BE2C (cell line): ENCODE data around the gene COL4A2. TPM values are rescaled to one million over a fixed set of nuclear protein-coding genes. Genes with fewer than 3 reads are reported as not detected.

Experiments used
- DNase-seq: peaks from one replicate; pipeline ENCODE4 v3.0.0-alpha.2; 2020
- H3K27me3 ChIP-seq: fragments of 250-450 bp; sonication (Bioruptor Pico); 2 replicates; pipeline ENCODE4 v1.5.1; 2020; ENCODE audit warnings: mild to moderate bottlenecking
- H3K36me3 ChIP-seq: fragments of 250-450 bp; sonication (Bioruptor Pico); 2 replicates; pipeline ENCODE4 v1.5.1; 2020; ENCODE audit warnings: mild to moderate bottlenecking
- H3K4me1 ChIP-seq: fragments of 250-450 bp; sonication (Bioruptor Pico); 2 replicates; pipeline ENCODE4 v1.5.1; 2020
- H3K4me3 ChIP-seq: 2 replicates; pipeline ENCODE4 v1.5.1; 2011; ENCODE audit warnings: low read depth, low read length
- H3K9me3 ChIP-seq: fragments of 250-450 bp; sonication (Bioruptor Pico); 2 replicates; pipeline ENCODE4 v1.5.1; 2020
- polyA plus RNA-seq: library from polyadenylated mRNA; unstranded; fragments of >200 nt; gene quantifications from one replicate; pipeline ENCODE4 v1.2.1, GENCODE V29; 2012; ENCODE audit warnings: low read depth, missing spikeins; ENCODE audit not compliant: insufficient read length, insufficient read depth
- TF ChIP-seq, protein P1 (sequence below): IDR thresholded peaks from 2 replicates; pipeline ENCODE4 v1.5.1; 2012; ENCODE audit warnings: mild to moderate bottlenecking, low read depth, low read length

The COL4A2 gene
- polyA plus RNA-seq = 11.5 TPM

DNA sequence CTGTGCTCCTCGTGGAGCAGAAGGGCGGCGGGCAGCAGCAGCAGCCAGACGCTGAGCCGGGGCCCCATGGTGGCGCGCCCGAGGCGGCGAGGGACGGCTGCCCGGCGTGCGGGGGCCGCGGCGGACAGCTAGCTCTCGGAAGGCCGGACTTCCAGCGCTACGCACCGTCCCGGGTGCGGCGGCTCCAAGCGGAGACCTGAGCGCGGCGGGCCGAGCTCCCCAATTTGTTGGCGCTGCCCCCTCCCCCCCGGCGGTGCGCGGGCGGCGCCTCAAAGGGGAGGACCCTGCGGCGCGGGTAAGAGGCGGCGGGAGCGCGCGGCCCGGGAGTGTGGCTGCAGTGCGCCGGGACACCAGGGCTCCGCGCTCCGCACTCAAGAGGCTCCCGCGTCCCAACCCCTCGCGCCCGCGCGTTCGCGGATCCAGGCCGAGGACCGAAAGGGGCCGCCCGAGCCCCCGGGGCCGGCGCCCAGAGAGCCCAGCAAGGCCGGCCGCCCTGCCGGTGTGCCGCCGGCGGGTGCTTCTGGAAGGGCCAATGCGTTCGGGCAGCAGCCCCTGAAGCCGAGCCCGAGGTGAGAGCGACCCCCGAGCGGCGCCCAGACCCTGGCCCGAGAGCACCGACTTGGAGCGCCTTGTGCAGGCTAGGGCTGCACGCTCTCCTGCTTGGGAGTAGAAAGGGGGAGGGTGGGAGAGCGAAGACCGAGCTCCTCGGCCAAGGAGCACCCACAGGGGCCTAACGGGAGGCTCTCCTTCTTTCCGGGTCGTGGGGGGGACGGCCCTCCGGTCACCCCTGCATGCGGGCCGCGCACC, at the start of gene COL4A2, which contains the start of gene COL4A1:
Gene COL4A2, plus strand, starts transcription at position 325 of the 807 bp plus-strand sequence. CDS start 620 bp downstream, outside the sequence.
Gene COL4A1, minus strand, starts transcription at position 198 of the 807 bp plus-strand sequence. Its CDS starts 130 bp downstream, at position 68.
- no peaks in the 10 kb centered on the region for H3K4me1 ChIP-seq
- H3K9me3 ChIP-seq = no peaks in the 10 kb centered on the region
- H3K4me3 ChIP-seq = no peak within 1 kb of the TSS; the same call in 1 of the 2 replicates
- H3K27me3 ChIP-seq = peaks cover 98% of the 10 kb centered on the region
- TF ChIP-seq, protein P1, sequence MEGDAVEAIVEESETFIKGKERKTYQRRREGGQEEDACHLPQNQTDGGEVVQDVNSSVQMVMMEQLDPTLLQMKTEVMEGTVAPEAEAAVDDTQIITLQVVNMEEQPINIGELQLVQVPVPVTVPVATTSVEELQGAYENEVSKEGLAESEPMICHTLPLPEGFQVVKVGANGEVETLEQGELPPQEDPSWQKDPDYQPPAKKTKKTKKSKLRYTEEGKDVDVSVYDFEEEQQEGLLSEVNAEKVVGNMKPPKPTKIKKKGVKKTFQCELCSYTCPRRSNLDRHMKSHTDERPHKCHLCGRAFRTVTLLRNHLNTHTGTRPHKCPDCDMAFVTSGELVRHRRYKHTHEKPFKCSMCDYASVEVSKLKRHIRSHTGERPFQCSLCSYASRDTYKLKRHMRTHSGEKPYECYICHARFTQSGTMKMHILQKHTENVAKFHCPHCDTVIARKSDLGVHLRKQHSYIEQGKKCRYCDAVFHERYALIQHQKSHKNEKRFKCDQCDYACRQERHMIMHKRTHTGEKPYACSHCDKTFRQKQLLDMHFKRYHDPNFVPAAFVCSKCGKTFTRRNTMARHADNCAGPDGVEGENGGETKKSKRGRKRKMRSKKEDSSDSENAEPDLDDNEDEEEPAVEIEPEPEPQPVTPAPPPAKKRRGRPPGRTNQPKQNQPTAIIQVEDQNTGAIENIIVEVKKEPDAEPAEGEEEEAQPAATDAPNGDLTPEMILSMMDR = no peak
- DNase-seq = no peak
- H3K36me3 ChIP-seq = no peaks in the 10 kb centered on the region

DNA sequence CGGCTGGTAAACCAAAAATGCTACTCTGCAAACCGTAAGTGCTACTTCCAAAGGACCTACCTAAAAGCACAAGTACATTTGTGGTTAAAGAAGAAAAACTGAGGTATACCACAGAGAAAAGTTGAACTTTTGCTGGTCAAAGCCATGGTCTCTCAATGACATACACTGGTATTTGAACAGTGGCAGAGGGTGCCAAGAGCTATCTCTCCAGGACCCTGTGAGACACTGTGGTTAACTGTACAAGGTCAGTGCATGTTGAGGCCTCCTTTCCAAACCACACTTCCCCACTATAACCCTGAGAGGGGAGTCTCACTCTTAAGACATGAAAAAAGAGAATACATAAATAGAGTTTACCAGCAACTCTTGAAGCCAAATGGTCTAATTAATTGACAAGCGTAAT, 49.7 kb upstream of the COL4A2 start:
- H3K9me3 ChIP-seq = no peaks in the 10 kb centered on the region
- no peak overlapping the region for H3K4me3 ChIP-seq
- no peak for DNase-seq
- H3K4me1 ChIP-seq = peaks cover 6% of the 10 kb centered on the region
- no peaks in the 10 kb centered on the region for H3K36me3 ChIP-seq
- H3K27me3 ChIP-seq = no peaks in the 10 kb centered on the region
- TF ChIP-seq, protein P1 = no peak

DNA sequence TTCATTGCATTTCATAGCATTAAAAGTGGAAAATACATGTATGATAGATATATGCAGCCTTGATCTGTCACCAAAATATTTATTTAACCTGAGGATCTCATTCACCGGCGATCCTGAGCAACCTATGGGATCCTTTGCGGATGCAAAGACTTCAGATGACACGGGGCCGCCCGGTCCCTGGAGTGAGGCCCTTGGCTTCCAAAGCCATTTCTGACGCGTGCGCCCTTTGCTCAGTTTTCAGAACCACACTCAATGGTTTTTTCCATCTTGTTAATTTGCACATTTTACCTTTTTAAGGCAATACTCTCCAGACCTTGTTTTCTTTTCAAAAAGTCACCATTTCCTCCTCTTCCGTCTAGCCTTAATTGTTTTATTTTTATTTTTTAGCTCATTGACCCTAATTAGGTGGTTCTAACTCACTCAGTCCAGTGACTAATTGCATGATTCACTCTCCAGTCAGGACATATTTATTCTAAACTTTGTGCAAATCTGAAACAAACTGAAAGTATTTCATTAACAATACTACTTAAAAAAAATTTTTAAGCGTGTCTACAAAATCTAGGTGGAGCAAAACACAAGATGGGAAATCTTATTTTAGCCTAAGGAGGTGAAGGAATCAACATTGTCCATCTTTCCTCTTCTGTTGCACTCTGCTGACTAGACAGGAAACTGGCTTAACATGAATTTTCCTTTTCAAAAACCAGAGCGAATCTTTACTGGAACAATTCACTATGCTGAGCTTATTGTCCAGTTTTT, 48.0 kb upstream of the COL4A2 start:
- TF ChIP-seq, protein P1 = no peak

DNA sequence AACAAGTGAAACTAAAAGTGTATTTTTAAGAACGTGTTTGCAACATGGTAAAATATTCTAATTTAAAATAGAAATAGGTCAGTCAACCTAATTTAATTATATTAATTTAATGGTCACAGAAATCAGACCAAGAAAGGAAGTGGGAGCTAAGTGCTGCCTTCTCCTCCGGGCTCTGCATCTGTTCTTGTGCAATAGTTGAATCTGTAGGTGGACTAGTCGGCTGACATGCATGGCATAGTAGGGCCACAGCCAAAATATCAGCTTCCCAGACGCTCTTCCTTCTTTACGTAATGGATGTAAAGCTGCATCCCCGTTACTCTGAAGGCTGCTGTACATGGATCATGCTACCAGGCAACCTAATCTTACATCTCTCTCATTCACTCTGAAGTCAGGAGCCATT, 47.4 kb upstream of the COL4A2 start:
- Histone ChIP-seq H3K4me1 (peaks cover 6% of the 10 kb centered on the region), H3K4me3 (no peak overlapping the region), H3K9me3 (no peaks in the 10 kb centered on the region), H3K36me3 (no peaks in the 10 kb centered on the region), H3K27me3 (peaks cover 4% of the 10 kb centered on the region; the same call in 1 of the 2 replicates)
- TF ChIP-seq, protein P1 = no peak
- DNase-seq = no peak

More for the DNA sequence above, 48.0 kb upstream of the COL4A2 start:
- Histone ChIP-seq H3K4me1 (peaks cover 6% of the 10 kb centered on the region), H3K27me3 (peaks cover 4% of the 10 kb centered on the region; the same call in 1 of the 2 replicates), H3K4me3 (no peak overlapping the region), H3K36me3 (no peaks in the 10 kb centered on the region), H3K9me3 (no peaks in the 10 kb centered on the region)
- no peak for DNase-seq

DNA sequence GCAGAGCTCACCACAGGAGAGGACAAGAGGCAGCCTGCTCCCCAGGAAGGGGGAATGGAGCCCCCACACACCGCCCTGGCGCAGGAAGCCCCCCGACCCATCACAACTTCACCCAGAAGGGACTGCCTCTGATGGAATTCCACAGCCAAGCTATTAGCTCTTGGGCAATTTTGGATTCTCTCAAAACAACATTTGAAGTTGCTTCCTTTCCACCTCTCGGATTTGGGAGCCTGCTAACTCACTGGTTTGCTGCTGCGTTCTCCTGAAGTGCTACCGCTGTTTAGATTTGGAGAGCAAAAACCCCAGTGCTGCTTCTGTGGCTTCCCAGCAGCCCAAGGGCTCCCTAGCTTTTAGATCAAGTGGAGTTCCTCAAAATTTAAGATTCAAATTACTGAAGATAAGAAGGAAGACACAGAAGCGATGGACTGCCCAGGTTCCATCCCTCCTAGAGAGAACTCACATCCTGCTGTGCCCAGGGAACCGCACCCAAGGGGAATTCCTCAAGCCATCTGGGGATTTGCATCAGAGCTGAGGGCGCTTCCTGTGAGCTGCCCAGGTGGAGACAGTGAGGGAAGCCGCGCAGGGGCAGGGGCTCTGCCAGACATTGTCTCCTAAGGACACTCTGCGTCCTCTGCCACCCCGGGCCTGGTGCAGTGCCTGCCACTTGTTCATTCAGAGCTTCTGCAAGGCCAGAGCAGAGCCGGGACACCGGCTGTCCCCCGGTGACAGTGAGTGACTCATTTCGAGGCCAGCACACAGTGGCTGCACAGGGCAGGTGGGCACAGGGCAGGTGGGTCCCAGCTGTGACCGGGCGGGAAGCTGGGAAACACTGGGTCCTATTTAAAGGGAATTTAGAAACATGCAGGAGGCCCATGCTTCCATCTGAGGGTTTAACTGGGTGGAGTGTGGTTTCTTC, 45.7 kb upstream of the COL4A2 start:
- Histone ChIP-seq H3K4me1 (peaks cover 6% of the 10 kb centered on the region), H3K4me3 (no peak overlapping the region), H3K9me3 (no peaks in the 10 kb centered on the region), H3K27me3 (peaks cover 13% of the 10 kb centered on the region), H3K36me3 (no peaks in the 10 kb centered on the region)
- TF ChIP-seq, protein P1 = no peak
- no peak for DNase-seq
